Stimulated activated CD4-positive, alpha-beta T cell treated with anti-CD3 and anti-CD28 coated beads, TNF-alpha, amount 100 ng/mL, for 4 hours (primary cell): ENCODE measurements around the gene GP5.

Source experiments
- DNase-seq, 3 experiments: peaks; one replicate each; pipeline ENCODE4 v3.0.0-alpha.2; 2020; ENCODE audit warnings: low read depth in 3 of 3

Gene GP5

GRCh38 chr3:194376241-194376560 is 22.9 kb downstream of the GP5 start:
- DNase-seq = no peak

- DNase-seq = no peak
Observed at GRCh38 chr3:194375473-194376240, 23.4 kb downstream of the GP5 start.

GRCh38 chr3:194374935-194375334 is 24.1 kb downstream of the GP5 start:
- DNase-seq = no peak

- no peak for DNase-seq
Observed at GRCh38 chr3:194373899-194374298, 25.2 kb downstream of the GP5 start.

- no peak for DNase-seq
Observed at GRCh38 chr3:194373028-194373427, 26.0 kb downstream of the GP5 start.

DNA sequence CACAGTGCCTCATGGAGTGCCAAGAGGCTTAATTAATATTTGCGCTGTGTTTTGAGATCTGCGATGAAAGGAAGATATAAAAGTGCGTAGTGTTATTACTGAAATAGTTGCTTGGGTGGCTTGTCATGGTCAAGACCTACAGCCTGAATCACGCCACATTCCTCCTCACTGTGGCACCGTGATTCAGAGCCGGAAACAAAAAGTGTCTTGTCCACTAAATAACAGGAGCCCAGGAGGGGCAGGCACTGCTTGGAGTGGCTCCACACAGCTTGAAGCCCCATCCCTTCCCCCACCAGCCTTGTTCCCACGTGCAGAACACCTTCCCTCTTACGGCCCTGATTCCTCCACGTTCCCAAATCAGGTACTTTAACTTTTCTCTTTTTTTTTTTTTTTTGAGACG is 28.3 kb downstream of the GP5 start:
- DNase-seq = no peak

GRCh38 chr3:194369522-194370279 is 29.4 kb downstream of the GP5 start, which contains the start of gene LRRC15:
Gene LRRC15 (minus strand): TSS chr3:194369743. CDS start chr3:194361043, 8,700 bp downstream.
- no peak for DNase-seq

GRCh38 chr3:194368918-194369317 is 30.1 kb downstream of the GP5 start:
- DNase-seq = no peak

DNA sequence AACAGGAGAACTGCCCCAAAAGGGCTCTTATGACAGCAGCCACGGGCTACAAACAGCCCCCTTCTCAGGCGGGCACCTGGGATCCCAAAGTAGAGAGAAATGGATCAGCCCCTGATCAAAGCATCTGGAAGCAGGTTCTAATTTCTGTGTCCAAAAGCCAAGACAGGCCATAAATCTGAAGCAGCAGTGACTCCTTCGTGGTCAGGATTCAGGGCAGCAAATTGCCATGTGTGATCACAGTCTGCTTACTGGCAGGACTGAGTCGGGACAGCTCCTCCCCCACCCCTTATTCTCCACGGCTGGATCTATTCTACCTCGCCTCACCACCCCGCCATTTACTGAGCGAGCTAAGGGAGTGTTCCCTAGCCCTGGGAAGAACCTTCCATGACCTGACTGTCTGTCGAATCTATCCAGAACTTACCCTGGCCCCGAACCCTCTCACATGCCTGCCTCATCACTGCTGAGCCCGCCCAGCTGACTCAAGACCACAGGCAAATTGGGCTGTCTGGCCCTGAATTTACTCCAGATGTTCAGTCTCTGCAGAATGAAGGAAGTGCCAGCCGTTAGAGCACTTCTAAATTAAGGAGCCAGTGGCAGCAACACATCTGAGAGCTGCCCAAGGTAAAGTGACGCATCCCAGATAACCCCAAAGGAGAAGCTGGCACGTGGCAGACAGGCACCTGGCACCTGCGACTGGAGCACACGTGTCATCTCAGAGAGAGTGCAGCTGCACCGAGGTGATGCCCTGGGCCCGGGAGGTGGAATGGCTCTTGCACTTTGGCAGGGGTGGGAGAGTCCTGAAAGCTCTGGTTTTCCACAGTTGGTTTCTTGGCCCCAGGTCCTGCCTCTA is 30.8 kb downstream of the GP5 start:
- DNase-seq = no peak

GRCh38 chr3:194365978-194366490 is 33.0 kb downstream of the GP5 start:
- DNase-seq = no peak

- DNase-seq = no peak
Observed at GRCh38 chr3:194365526-194365925, 33.5 kb downstream of the GP5 start.

GRCh38 chr3:194364652-194365434 is 34.2 kb downstream of the GP5 start:
- DNase-seq = no peak

DNA sequence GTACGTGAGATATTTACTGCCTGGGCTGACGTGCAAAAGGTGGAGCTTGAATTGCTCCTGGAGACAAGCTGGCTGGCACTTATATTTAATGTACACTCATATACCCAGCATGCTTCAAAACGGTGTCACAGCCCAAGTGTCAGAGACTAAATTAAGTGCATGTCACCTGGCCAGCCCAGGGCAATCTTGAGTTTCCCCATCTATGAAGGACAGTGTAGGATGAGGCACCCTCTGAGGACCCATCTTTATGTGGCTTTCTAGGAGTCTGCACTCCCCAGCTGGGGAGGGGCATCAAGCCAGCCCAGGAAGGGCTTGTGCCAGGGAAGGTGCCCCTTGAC is 34.8 kb downstream of the GP5 start:
- DNase-seq = no peak

- no peak for DNase-seq
Observed at GRCh38 chr3:194360568-194360967, 38.5 kb downstream of the GP5 start.

DNA sequence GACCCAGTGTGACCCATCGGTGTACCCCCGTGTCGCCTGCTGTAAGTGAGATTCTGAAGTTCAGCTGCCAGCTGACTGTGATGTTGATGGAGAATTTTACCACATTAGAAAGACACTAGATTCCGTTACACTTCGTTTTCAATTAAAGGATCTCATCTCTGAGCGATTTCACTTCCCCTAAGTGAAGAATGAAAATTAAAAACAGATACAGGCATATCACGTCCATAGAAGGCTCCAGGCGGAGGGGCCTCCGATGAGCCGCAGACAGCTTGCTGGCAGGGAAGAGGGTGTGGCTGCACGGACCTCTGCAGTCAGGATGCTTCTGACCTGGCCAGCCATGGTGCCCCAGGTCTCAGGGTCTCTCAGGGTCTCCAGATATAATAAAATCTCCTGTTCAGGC is 41.4 kb downstream of the GP5 start:
- DNase-seq = no peak

DNA sequence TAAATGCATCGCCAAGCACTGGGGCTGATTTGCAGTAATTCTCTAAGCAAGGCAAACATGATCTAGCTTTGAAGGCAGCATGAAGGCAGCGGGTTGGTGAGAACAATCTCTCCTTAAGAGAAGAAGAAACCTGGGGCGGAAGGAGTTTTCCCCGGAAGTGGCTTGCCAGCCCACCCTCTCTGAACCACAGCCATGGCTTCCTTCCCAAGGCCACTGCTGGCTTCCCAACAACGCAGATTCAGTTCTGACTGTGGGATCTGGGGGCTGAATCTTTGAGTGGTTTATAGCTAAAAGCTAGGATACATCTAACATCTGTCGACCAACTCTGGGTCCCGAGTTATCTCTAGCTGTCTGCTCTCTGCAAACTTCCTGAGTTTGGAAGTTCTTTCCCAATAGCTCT is 43.7 kb downstream of the GP5 start:
- DNase-seq = no peak

DNA sequence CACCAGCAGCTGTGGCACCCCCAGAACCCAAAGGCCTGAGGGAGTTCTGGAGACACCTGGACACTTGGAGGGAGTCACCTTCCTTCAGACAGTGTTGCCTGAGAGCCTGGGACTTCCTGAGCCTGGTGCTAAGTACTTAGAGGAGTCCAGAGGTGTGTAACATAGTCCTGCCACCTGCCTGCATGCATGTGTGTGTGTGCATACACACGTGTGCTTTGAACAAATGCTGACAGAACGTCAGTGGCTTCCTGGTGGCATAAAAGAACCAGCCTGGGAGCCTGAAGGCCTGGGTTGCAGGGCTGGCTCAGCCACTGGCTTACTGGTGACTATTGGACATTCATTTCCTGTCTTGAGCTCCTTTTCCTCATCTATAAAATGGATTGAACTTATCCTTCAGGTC is 44.8 kb downstream of the GP5 start:
- DNase-seq = no peak

- DNase-seq = no peak
Observed at GRCh38 chr3:194352667-194353246, 46.3 kb downstream of the GP5 start.

- no peak for DNase-seq
Observed at GRCh38 chr3:194351952-194352536, 47.0 kb downstream of the GP5 start.

DNA sequence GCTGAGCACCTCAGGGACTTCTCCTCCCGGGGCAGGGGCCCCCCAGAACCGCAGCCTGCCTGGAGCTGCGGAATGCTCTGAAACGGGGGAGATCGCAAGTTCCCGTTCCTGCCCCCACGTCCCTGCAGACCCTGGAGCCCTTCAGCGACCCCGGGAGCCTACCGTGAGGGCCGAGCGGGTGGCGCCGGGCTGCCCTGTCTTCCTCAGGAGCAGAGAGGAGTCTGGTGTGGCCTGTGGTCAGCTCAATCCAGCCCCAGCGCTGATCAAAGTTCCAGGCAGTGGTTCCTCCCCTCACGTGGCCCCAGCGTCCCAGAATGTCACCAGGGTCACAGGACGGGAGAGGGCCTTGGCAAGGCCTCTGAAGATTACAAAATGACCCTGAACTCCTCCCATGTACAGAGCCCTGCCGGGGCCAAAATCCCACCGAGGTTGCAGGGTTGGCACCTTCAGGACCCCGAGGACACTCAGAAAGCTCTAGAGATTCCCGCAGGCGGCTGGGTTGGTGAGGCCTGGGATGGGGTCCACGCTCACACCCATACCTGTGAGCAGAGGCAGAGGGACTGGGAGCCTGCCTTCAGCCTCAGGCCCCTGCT is 47.9 kb downstream of the GP5 start, which contains the start of gene CPN2:
CPN2 (minus strand) TSS at position 249 of the 593 bp plus-strand sequence. CDS start 8,626 bp downstream, outside the sequence.
- no peak for DNase-seq
